Measurements from ENCODE around the gene OGFRL1.
"Not testable (repeated sequence)": the region's sequence is repeated elsewhere in the genome, so short reads cannot be mapped to it uniquely, and the experiment has no call there.

Gene OGFRL1

GRCh38 chr6:71288228-71289038 lies at the start of gene OGFRL1:
TSS of gene OGFRL1 (plus strand) at chr6:71288811. CDS start at chr6:71288937, 126 bp downstream.
- peaks cover 6% of the 10 kb centered on the region for H3K36me3 Mint-ChIP-seq
- H3K4me1 Mint-ChIP-seq (ENCODE audit: low read depth), result peaks cover 34% of the 10 kb centered on the region
- peak within 1 kb of the TSS; percentile 41 for H3K27ac Mint-ChIP-seq
- H3K4me3 Mint-ChIP-seq, result peak within 1 kb of the TSS; percentile 83
- no peaks in the 10 kb centered on the region for H3K27me3 Mint-ChIP-seq
- H3K9me3 Mint-ChIP-seq (ENCODE audit: low read depth), result no peaks in the 10 kb centered on the region

- Mint-ChIP-seq H3K27me3 (peaks cover 10% of the 10 kb centered on the region), H3K36me3 (peaks cover 6% of the 10 kb centered on the region), H3K4me3 (no peak overlapping the region), H3K27ac (no peak overlapping the region), H3K9me3 (ENCODE audit: low read depth) (peaks cover 11% of the 10 kb centered on the region), H3K4me1 (ENCODE audit: low read depth) (no peaks in the 10 kb centered on the region)
Measured at GRCh38 chr6:71239694-71240093, 48.9 kb upstream of the OGFRL1 start.

GRCh38 chr6:71245265-71246049 lies 43.2 kb upstream of the OGFRL1 start:
- H3K36me3 Mint-ChIP-seq, result peaks cover 4% of the 10 kb centered on the region
- peaks cover 9% of the 10 kb centered on the region for H3K4me1 Mint-ChIP-seq (ENCODE audit: low read depth)
- no peak overlapping the region for H3K4me3 Mint-ChIP-seq
- H3K27me3 Mint-ChIP-seq, result no peaks in the 10 kb centered on the region
- H3K9me3 Mint-ChIP-seq (ENCODE audit: low read depth), result peaks cover 11% of the 10 kb centered on the region
- no peak overlapping the region for H3K27ac Mint-ChIP-seq

- H3K36me3 Mint-ChIP-seq, result peaks cover 4% of the 10 kb centered on the region
- peaks cover 11% of the 10 kb centered on the region for H3K9me3 Mint-ChIP-seq (ENCODE audit: low read depth)
- H3K27me3 Mint-ChIP-seq, result no peaks in the 10 kb centered on the region
- no peak overlapping the region for H3K4me3 Mint-ChIP-seq
- H3K4me1 Mint-ChIP-seq (ENCODE audit: low read depth), result peaks cover 13% of the 10 kb centered on the region
- H3K27ac Mint-ChIP-seq, result no peak overlapping the region
Measured at GRCh38 chr6:71246596-71246995, 42.0 kb upstream of the OGFRL1 start.

GRCh38 chr6:71248306-71248765 lies 40.3 kb upstream of the OGFRL1 start:
- H3K27ac Mint-ChIP-seq, result no peak overlapping the region
- no peaks in the 10 kb centered on the region for H3K27me3 Mint-ChIP-seq
- no peak overlapping the region for H3K4me3 Mint-ChIP-seq
- H3K4me1 Mint-ChIP-seq (ENCODE audit: low read depth), result peaks cover 13% of the 10 kb centered on the region
- H3K36me3 Mint-ChIP-seq, result no peaks in the 10 kb centered on the region
- no peaks in the 10 kb centered on the region for H3K9me3 Mint-ChIP-seq (ENCODE audit: low read depth)

- no peak overlapping the region for H3K4me3 Mint-ChIP-seq
- H3K27me3 Mint-ChIP-seq, result no peaks in the 10 kb centered on the region
- no peak overlapping the region for H3K27ac Mint-ChIP-seq
- H3K9me3 Mint-ChIP-seq (ENCODE audit: low read depth), result no peaks in the 10 kb centered on the region
- H3K36me3 Mint-ChIP-seq, result no peaks in the 10 kb centered on the region
- H3K4me1 Mint-ChIP-seq (ENCODE audit: low read depth), result peaks cover 13% of the 10 kb centered on the region
Measured at GRCh38 chr6:71248878-71249544, 39.6 kb upstream of the OGFRL1 start.

GRCh38 chr6:71250099-71250602 lies 38.5 kb upstream of the OGFRL1 start:
- Mint-ChIP-seq H3K36me3 (no peaks in the 10 kb centered on the region), H3K4me3 (no peak overlapping the region), H3K9me3 (ENCODE audit: low read depth) (no peaks in the 10 kb centered on the region), H3K27me3 (no peaks in the 10 kb centered on the region), H3K4me1 (ENCODE audit: low read depth) (peaks cover 13% of the 10 kb centered on the region), H3K27ac (peak overlapping the region; percentile 42)

- no peaks in the 10 kb centered on the region for H3K36me3 Mint-ChIP-seq
- H3K9me3 Mint-ChIP-seq (ENCODE audit: low read depth), result no peaks in the 10 kb centered on the region
- peaks cover 2% of the 10 kb centered on the region for H3K27me3 Mint-ChIP-seq
- H3K4me1 Mint-ChIP-seq (ENCODE audit: low read depth), result peaks cover 13% of the 10 kb centered on the region
- no peak overlapping the region for H3K4me3 Mint-ChIP-seq
- no peak overlapping the region for H3K27ac Mint-ChIP-seq
Measured at GRCh38 chr6:71252410-71252809, 36.2 kb upstream of the OGFRL1 start.

GRCh38 chr6:71252960-71253359 lies 35.7 kb upstream of the OGFRL1 start:
- Mint-ChIP-seq H3K27ac (no peak overlapping the region), H3K4me3 (no peak overlapping the region), H3K27me3 (peaks cover 2% of the 10 kb centered on the region), H3K4me1 (ENCODE audit: low read depth) (peaks cover 13% of the 10 kb centered on the region), H3K36me3 (no peaks in the 10 kb centered on the region), H3K9me3 (ENCODE audit: low read depth) (no peaks in the 10 kb centered on the region)

GRCh38 chr6:71254323-71254722 lies 34.3 kb upstream of the OGFRL1 start:
- H3K4me1 Mint-ChIP-seq (ENCODE audit: low read depth), result peaks cover 13% of the 10 kb centered on the region
- no peaks in the 10 kb centered on the region for H3K36me3 Mint-ChIP-seq
- H3K27me3 Mint-ChIP-seq, result peaks cover 2% of the 10 kb centered on the region
- H3K27ac Mint-ChIP-seq, result no peak overlapping the region
- no peak overlapping the region for H3K4me3 Mint-ChIP-seq
- no peaks in the 10 kb centered on the region for H3K9me3 Mint-ChIP-seq (ENCODE audit: low read depth)

- Mint-ChIP-seq H3K4me3 (no peak overlapping the region), H3K4me1 (ENCODE audit: low read depth) (no peaks in the 10 kb centered on the region), H3K27me3 (peaks cover 8% of the 10 kb centered on the region), H3K36me3 (no peaks in the 10 kb centered on the region), H3K27ac (no peak overlapping the region), H3K9me3 (ENCODE audit: low read depth) (no peaks in the 10 kb centered on the region)
Measured at GRCh38 chr6:71258078-71258866, 30.3 kb upstream of the OGFRL1 start.

- Mint-ChIP-seq H3K4me3 (no peak overlapping the region), H3K4me1 (ENCODE audit: low read depth) (no peaks in the 10 kb centered on the region), H3K36me3 (no peaks in the 10 kb centered on the region), H3K9me3 (ENCODE audit: low read depth) (no peaks in the 10 kb centered on the region), H3K27ac (no peak overlapping the region), H3K27me3 (peaks cover 8% of the 10 kb centered on the region)
Measured at GRCh38 chr6:71259888-71260604, 28.6 kb upstream of the OGFRL1 start.

- Mint-ChIP-seq H3K9me3 (ENCODE audit: low read depth) (no peaks in the 10 kb centered on the region), H3K4me1 (ENCODE audit: low read depth) (no peaks in the 10 kb centered on the region), H3K27ac (no peak overlapping the region), H3K27me3 (peaks cover 6% of the 10 kb centered on the region), H3K36me3 (no peaks in the 10 kb centered on the region), H3K4me3 (no peak overlapping the region)
Measured at GRCh38 chr6:71262914-71263313, 25.7 kb upstream of the OGFRL1 start.

GRCh38 chr6:71266392-71266791 lies 22.2 kb upstream of the OGFRL1 start:
- not testable (repeated sequence) for H3K9me3 Mint-ChIP-seq (ENCODE audit: low read depth); H3K4me1 Mint-ChIP-seq (ENCODE audit: low read depth); H3K4me3 Mint-ChIP-seq; H3K27me3 Mint-ChIP-seq; H3K27ac Mint-ChIP-seq; H3K36me3 Mint-ChIP-seq

Data from activated naive CD8-positive, alpha-beta T cell (primary cell).